ENCODE results near the gene OPA1.

DNA sequence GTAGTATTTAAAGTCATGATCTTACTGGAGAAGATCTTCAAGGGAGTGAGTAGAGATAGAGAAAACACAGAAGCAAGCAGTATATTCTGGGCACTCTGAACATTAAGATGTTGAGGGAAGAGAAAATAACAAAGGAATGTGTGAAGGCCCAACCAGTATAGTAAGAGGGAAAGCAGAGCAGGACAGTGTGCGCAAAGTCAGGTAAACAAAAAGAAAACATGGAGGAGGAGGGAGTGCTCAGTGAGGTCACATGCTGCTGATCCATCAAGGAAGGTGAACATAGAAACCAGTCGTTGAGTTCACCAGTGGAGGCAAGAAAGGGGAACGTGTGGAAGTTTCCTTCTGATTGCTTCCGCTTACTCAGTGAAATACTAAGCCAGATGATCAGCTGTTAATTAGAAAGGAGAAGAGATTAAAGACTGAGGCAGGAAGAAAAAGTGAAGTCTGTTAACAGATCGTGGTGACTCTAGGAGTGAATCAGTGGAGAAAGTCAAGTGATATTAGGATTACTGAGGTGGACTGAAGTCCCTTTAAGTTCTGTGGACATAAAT lies 47.2 kb downstream of the OPA1 start:
- TF ChIP-seq CTCF (conservative IDR thresholded peaks at IDR 0.05; ENCODE audit: low read depth, low read length) (no peak), EZH2 (IDR thresholded peaks at IDR 0.05; ENCODE audit: borderline replicate concordance, low read depth, low read length, poor library complexity, severe bottlenecking) (no peak)

All from A673 (cell line).